NCI-H526 treated with DMSO at 0.1 percent for 48 hours (cell line): ENCODE data around the gene MLLT11.
A peak's percentile ranks its signal among the peaks of the same experiment; 100 is the strongest.
"Not testable (repeated sequence)": the region's sequence is repeated elsewhere in the genome, so short reads cannot be mapped to it uniquely, and the experiment has no call there.

Experiments
- DNase-seq: peaks from one replicate; lab custom pipeline; 2025; lab: John Stamatoyannopoulos, UW

Gene MLLT11

DNA sequence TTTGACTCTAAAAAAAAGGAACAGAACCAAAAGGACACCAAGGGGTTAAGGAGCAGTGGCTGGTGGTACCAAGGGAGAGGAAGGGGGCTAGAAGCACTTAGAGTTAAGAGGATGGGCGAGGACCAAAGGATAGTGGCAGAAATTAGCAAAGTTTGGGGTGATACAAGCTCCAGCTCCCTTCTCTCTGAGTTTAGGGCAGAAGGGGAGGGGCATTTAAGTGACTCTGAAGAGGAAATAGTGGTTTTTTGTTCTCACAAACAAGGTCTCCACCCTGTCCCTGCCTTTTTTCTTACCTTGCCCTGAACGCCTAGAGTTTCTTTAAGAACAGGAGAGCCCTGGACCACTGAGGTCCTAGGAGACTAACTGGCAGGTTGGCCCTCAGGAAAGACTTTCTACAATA, 4.0 kb upstream of the MLLT11 start:
- no peak for DNase-seq

DNA sequence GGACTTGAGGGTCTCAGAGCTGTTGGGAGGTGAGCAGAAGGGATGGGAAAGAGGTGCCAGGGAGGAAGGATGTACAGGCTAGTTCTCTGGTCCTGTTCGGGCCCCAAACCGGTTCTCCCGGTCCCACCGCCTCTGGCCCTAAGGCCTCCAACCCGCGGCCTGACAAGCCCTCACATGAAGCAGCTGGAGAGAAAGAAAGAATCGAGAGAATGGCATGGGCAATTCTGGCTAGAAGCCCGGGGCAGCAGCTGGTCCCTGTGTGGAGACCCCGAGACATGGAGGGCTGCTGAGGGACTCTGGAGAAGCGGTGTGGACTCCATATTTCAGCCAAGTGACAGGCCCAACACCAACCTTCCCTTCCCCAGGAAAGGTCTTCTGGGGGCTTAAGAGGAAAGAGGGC, 1.5 kb upstream of the MLLT11 start:
- DNase-seq, result peak; percentile 88

DNA sequence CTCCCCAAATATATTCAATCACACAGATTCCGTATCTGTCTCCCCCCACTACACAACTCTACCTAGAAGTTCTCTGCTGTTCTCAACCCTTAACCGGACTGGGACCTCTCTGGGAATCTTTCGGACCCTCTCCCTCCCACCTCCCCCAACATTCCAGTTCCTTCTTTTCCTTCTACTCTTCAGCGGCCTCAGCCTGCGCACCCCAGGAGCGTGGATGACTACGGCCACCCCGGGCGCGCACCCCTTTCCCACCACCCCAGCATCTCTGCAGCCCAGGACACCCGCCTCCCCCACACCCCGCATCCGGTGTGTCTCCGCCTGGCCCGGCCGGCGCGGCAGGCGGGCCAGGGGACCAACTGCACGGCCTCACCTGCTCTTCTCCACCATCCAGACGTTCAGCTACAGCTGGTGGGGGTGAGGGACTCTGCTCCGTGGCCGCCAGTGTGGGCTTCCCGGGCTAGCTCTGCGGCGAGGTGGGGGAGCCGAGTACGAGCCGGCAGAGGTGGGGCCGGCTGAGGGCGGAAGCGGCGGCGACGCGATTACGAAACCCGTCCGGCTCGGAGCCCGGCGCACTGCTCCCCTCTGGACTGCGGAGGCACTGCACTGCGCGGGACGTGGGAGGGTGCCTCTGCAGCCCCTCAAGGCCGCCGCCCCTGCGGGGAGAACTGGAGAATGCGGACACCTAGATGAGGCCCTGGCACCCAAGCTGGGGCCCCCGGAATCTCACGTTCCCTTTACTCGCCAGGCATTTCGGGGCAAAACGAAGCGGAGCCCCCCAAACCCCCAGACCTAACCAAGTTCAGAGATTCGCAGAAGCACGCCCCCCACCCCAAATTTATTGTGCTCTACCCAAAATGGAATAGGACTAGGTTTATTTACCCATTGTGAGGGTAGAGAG, 839 bp upstream of the MLLT11 start, which contains the start of gene CDC42SE1:
TSS of gene CDC42SE1 (minus strand) at position 514 of the 898 bp plus-strand sequence. CDS start 3,892 bp downstream, outside the sequence.
- peak; percentile 97 for DNase-seq

DNA sequence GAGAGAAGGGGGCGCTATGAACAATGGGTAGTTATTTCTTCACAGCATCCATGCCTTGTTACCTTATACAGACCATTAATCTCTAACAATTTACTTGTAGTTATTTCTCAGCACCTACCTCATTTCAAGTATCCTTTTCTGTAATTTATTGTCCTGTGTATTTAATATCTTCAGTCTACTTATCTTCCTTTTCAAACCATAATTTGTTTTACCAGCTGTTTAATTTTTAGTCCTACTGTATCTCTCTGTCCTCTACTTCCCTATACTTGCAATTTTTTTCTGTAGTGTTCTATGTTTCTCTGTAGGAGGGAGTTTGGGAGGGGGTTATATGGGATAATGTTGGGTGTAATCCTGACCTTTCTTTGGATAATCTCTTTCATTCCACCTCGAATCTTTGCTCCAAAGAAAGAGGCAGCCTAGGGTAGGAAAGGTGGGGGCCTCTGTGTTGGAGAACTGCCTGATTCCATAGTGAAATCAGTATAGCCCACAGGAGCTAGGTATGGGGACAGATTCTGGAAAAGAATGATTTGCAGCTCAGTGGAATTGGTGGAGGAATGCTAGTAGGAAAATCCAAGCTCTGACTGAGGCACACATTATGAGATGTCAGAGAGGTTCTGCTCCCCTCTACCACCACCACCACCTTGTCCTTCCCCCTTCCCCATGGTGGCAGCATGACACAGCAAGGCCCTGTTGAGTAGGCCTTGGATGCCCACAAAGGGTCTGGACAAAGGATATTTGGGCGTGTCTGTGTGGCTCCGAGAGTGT, 642 bp downstream of the MLLT11 start:
- peak; percentile 79 for DNase-seq

DNA sequence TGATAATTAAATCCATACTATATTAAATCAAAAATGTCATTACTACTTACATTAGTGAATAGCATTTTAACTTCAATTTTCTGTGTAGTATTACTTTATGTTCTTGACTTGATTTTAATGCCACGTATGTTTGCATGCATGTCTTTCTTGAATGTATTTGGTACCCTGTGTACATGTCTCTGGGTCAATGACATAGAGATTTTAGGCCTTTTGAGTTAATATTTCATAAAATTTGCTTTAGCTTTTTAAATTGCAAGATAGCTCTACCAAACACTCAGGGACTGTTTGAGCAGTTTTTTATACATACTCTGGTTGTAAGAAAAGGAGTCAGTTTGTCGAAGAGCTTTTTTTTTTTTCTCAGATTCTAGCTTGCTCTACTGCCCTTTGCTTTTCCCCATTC, 1.5 kb downstream of the MLLT11 start:
- no peak for DNase-seq

DNA sequence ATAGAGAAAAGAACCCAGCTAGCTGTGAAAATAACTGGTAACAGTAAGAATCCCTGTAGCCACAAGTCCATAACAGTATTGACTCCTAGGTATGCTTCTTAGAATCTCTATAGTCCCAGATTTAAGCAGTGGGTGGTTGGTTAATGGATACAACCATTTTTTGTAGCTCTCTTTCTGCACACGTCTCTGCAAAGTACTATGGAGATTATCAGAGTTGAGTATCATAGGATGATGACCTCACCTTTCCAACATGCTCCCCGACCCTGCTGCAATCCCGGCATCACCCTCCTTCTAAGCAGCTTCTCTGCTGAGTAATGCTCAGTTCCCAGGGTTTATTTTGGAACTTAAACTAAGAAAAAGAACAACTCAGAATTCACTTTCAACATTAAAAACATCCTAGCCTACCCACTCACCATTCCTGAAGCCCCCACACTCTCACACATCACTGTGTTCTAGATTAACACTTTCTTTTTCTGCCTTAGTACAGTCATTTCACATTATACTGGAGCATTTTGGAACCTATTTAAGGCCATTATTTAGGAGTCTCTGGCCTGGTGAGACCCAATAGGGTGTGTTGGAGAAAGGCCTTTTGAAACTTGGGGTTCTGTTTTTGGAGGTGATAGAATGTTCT, 2.7 kb downstream of the MLLT11 start:
- no peak for DNase-seq

DNA sequence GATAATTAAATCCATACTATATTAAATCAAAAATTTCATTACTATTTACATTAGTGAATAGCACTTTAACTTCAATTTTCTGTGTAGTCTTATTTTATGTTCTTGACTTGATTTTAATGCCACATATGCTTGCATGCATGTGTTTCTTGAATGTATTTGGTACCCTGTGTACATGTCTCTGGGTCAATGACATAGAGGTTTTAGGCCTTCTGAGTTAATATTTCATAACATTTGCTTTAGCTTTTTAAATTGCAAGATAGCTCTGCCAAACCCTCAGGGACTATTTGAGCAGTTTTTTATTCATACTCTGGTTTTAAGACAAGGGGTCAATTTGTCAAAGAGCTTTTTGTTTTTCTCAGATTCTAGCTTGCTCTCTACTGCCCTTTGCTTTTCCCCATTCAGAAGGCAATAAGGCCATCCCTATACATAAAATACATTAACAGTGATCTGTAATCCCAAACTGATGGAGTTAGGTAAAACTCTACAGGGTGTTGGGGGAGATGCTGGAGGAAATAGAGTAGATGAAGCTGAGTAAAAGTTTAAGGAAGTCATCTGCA, 5.0 kb downstream of the MLLT11 start:
- DNase-seq, result no peak

DNA sequence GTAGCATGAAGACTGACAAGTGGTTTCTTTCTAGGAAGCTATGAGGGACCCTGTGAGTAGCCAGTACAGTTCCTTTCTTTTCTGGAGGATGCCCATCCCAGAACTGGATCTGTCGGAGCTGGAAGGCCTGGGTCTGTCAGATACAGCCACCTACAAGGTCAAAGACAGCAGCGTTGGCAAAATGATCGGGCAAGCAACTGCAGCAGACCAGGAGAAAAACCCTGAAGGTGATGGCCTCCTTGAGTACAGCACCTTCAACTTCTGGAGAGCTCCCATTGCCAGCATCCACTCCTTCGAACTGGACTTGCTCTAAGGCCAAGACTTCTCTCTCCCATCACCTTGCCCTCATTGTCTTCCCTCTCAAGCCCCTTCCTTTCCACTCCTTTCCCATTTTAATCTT, 7.0 kb downstream of the MLLT11 start:
- DNase-seq, result no peak

DNA sequence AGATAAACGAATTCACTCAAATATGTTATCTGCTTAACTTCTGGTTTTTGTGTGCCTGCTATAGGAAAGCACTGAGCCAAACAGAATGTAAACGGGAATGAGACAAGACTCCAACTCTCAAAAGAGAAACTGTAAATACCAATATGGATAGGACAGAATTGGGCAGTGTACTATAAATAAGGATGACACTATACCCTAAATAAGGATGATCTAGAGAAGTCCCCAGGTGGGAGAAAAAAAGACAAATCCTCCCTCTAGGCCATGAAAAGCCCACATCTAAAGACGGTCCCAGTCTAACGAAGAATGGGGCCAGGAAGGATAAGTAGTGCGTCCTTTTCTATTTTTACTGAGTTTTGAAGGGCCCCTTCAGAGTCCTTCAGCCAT, 8.9 kb downstream of the MLLT11 start:
- no peak for DNase-seq

DNA sequence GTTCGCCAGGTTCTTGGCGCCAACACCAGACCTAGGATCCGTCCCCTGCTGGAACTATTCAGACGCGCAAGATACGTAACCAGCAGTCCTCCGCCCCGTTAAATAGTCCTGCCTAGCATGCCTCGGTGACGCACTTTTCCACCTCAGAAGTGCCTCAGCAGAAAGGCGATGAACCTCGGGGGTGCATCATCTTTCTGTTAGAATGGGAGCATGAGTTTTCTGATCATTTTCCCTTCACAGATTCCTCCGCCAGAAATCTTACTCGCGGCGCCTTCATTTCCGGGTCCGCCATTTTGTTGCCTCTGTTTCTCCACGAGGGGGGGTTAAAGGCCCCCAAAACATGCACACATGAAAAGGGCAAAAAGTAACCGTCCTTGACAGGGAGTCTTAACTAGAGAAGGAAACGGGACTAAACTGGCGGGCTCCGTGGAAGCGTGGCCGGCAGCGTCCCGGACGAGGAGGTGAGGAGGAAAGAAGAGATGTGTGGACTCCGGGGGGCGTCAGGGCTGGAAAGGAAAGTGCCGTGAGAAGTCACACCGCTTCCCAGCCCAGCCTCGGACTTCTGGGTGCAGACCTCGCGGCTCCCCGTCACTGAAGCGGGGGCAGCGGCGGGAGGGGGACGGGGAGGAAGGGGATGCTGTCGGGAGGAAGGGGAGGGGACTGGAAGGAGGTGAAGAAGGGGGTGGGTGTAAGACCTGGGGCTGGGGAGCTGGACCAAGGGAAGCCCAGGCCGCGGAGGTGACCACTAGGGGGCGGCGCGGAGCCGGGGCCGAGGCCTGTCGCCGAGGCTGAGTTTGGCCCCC, 10.5 kb downstream of the MLLT11 start, which contains the start of gene GABPB2:
TSS of gene GABPB2 (plus strand) at position 288 of the 803 bp plus-strand sequence. CDS start 17,429 bp downstream, outside the sequence.
- DNase-seq, result peak; percentile 98

DNA sequence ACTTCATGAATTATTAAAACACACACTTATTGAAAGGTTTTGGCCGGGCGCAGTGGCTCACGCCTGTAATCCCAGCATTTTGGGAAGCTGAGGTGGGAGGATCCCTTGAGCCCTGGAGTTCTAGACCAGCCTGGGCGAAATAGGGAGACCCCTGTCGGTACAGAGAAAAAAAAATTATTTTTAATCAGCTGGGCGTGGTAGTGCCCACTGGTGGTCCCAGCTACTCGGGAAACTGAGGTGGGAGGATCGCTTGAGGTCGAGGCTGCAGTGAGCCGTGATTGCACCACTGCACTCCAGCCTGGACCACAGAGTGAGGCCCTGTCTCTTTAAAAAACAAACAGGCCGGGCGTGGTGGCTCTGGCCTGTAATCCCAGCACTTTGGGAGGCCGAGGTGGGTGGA, 12.0 kb downstream of the MLLT11 start:
- no peak for DNase-seq

DNA sequence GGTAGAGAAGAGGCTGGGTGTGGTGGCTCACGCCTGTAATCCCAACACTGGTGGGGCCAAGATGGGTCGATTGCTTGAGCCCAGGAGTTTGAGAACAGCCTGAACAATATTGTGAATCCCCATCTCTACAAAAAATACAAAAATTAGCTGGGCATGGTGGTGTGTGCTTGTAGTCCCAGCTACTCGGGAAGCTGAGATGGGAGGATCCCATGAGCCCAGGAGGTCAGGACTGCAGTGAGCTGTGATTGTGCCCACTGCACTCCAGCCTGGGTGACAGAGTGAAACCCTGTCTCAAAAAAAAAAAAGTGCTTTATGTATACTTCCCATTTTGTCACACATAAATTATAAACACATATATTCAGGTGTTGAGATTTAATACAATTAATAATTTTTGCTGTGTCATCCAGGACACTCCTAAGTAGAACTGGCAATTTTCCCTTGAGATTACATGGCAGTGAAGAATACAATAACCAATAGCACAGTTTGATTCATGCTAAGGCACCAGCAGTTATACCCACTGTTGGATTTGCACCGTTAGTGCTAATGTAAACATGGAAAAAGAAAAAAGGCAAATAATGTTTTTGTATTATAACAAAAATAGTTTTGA, 25.9 kb downstream of the MLLT11 start:
- no peak for DNase-seq

DNA sequence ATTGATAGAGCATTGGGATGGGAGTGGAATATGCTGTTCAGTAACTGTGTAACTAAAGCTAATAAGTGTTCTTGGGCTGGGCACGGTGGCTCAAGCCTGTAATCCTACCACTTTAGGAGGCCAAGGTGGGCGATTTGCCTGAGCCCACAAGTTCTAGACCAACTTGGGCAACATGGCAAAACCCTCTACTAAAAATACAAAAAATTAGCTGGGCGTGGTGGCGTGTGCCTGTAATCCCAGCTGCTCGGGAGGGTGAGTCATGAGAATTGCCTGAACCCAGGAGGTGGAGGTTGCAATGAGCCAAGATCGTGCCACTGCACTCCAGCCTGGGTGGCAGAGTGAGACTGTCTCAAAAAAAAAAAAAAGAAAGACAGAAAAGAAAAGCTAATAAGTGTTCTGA, 37.2 kb downstream of the MLLT11 start:
- DNase-seq, result not testable (repeated sequence)

DNA sequence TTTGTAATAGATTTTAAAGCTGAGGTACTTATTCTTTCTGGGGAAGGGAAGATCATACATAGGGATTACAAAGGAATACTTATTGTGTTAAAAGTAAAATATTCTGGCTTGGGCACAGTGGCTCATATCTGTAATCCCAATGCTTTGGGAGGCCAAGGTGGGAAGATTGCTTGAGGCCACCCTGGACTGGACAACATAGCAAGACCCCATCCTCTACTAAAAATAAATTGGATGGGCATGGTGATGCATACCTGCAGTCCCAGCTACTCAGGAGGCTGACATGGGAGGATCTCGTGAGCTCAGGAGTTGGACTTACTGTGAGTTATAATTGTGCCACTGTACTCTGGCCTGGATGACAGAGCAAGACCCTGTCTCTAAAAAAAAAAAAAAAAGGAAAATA, 37.9 kb downstream of the MLLT11 start:
- no peak for DNase-seq

DNA sequence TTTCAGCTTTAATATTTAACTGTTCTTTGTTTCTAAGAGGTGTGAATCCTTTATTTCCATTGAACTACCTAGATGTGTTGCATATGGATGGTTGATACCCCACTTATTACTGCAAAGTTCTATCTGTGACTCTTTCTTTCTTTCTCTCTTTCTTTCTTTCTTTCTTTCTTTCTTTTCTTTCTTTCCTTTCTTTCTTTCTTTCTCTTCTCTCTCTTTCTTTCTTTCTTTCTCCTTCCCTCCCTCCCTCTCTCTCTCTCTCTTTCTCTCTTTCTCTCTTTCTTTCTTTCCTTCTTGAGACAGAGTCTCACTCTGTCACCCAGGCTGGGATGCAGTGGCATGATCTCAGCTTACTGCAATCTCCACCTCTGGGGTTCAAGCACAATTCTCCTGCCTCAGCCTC, 44.4 kb downstream of the MLLT11 start:
- no peak for DNase-seq

DNA sequence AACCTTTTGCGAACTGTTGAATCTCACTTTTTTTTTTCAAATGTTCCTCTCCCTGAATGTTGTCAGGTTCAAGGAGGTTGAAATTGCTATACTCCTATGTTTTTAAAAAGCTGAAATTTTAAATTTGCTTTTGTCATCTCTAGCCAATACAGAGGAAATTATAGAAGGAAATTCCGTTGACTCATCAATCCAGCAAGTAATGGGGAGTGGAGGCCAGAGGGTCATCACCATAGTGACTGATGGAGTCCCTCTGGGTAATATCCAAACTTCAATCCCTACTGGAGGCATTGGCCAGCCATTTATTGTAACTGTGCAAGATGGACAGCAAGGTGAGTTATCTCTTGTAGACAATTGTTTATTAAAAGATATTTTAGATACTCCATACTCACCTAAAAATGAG, 46.7 kb downstream of the MLLT11 start:
- DNase-seq, result no peak

DNA sequence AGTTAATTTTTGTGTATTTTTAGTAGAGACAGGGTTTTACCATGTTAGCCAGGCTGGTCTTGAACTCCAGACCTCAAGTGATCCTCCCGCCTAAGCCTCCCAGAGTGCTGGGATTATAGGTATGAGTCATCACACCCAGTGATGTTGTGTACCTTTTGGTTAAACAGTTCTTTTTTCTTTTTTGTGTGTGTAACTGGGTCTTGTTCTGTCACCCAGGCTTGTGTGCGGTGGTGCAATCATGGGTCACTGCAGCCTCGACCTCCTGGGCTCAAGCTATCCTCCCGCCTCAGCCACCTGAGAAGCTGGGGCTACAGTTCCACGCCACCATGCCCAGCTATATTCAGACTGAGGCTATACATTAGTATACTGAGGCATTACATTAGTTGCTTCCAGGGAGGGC, 48.1 kb downstream of the MLLT11 start:
- no peak for DNase-seq

DNA sequence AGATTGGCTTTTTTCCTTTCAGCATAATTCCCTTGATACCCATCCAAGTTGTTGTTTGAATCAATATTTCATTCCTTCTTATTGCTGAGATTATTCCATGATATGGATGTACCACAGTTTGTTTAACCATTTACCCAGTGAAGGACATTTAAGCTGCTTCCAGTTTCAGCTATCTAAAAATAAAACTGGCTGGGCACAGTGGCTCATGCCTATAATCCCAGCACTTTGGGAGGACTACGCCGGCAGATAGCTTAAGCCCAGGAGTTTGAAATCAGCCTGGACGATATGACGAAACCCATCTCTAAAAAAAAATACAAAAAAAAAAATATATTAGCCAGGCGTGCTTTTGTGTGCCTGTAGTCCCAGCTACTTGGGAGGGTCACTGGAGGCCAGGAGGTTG, 53.7 kb downstream of the MLLT11 start:
- DNase-seq, result no peak
